Right lobe of liver (tissue), 6 donors: Measurements from ENCODE around the gene CASZ1. TPM values are rescaled to one million over a fixed set of nuclear protein-coding genes. Genes with fewer than 3 reads are reported as not detected.

Experiments
- ATAC-seq, 4 donors: fragments of 200-7000 bp; cut with Tn5 transposase; one replicate each; pipeline ENCODE4 v1.9.1; 2020; ENCODE audit warnings: mild to moderate bottlenecking in 4 of 4, moderate library complexity in 4 of 4
- DNase-seq, 3 donors: peaks; one replicate each; pipeline ENCODE4 v3.0.0-alpha.2; 2020
- H3K27ac ChIP-seq, 3 donors: fragments of 200-600 bp; one replicate each; pipeline ENCODE4 v1.8.0; 2022
- H3K27me3 ChIP-seq, 2 donors: fragments of 200-600 bp; one replicate each; pipeline ENCODE4 v1.8.0; 2022
- H3K36me3 ChIP-seq, 4 donors: fragments of 200-600 bp; sonication (generic) in 1 of 4; one replicate each; pipeline versions ENCODE4 v1.5.1 to v1.8.0; 2017 to 2022; ENCODE audit warnings: control low read depth in 1 of 4
- H3K4me1 ChIP-seq, 4 donors: fragments of 200-600 bp; sonication (generic) in 1 of 4; one replicate each; pipeline versions ENCODE4 v1.5.1 to v1.8.0; 2017 to 2022; ENCODE audit warnings: control low read depth in 1 of 4
- H3K4me3 ChIP-seq, 3 donors: fragments of 200-600 bp; one replicate each; pipeline ENCODE4 v1.8.0; 2022
- H3K9me3 ChIP-seq, 4 donors: fragments of 200-600 bp; sonication (generic) in 1 of 4; one replicate each; pipeline versions ENCODE4 v1.5.1 to v1.8.0; 2017 to 2022; ENCODE audit warnings: control low read depth in 1 of 4
- CTCF ChIP-seq, 4 donors: fragments of 200-600 bp in 3 of 4; fragments of 450-650 bp in 1 of 4; IDR thresholded peaks; one replicate each; pipeline versions ENCODE4 v1.5.1 to v1.8.0; 2016 to 2022; ENCODE audit warnings: antibody characterized with exemption in 4 of 4, mild to moderate bottlenecking in 2 of 4
- POLR2A ChIP-seq: fragments of 450-650 bp; IDR thresholded peaks from one replicate; pipeline ENCODE4 v1.6.1; 2017; ENCODE audit warnings: antibody characterized with exemption, mild to moderate bottlenecking
- WGBS: methylation state at CpG from one replicate; pipeline ENCODE4 v1.1.6; 2018; ENCODE audit warnings: low coverage, low lambda C conversion rate; ENCODE audit not compliant: insufficient coverage; ENCODE audit errors: missing lambda C conversion rate; 5-methylcytosine and 5-hydroxymethylcytosine counted together
- intact Hi-C, 2 donors: fragments of 100-400 bp; cut with DNase I; formaldehyde crosslinking; loops; one replicate each; pipeline versions ENCODE4 v1.11.2 to v1.14.1; 2022
- total RNA-seq, 6 experiments: library from RNA; depleted of rRNA in 2 of 6; stranded (reverse); fragments of >200 nt in 2 of 6; fragmentation: NEBNext Ultra II Directional in 3 of 6; extraction: Animal tissue kit (Norgen Biotek cat#: 25700) in 3 of 6; gene quantifications; one replicate each; pipeline versions ENCODE4 v1.1.0 to v1.2.4, GENCODE V29; 2016 to 2023
- donor health status: DM: no; HTN: yes; CAD: no.
- donor health status: DM: no; HTN: no; CAD: no.
- donor health status: DM: no; HTN: no; CAD: no.
- donor health status: DM: no; HTN: yes; CAD: no.
- donor health status: DM: no; HTN: yes; CAD: no.

The CASZ1 gene
- total RNA-seq, 6 experiments from 2014 or later: 3.1 to 10.1 (median 5.3) TPM

DNA sequence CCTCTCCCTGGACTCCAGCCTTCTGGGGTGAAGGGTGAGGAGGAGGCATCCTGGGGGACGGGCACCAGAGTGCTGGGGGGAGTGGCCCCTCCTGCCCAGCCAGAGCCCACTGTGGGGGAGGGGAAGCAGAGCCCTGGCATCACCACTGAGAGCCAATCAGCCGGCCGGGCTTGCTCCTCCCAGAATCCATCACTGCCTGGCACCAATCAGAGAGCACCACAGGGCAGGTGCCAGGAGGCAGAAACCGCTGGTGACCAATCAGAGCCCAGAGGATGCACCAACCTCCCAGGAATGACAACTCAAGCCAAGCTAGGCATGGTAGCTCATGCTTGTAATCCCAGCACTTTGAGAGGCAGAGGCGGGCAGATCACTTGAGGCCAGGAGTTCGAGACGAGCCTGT lies 27.9 kb downstream of the CASZ1 start:
- H3K27ac ChIP-seq: no peak overlapping the region
- intact Hi-C loops: no loop called here
- 100% methylated on average over 1 of the region's 7 CpGs for WGBS
- no peaks in the 10 kb centered on the region for H3K36me3 ChIP-seq
- DNase-seq: peak in 1 of 3 donors; percentile 30
- H3K27me3 ChIP-seq: no peaks in the 10 kb centered on the region
- no peak for ATAC-seq
- TF ChIP-seq CTCF (IDR thresholded peaks at IDR 0.05) (no peak), POLR2A (no peak)
- no peaks in the 10 kb centered on the region for H3K9me3 ChIP-seq
- H3K4me3 ChIP-seq: no peak overlapping the region
- H3K4me1 ChIP-seq: peaks cover 0 to 13% (median 3%) of the 10 kb centered on the region in 4 donors

DNA sequence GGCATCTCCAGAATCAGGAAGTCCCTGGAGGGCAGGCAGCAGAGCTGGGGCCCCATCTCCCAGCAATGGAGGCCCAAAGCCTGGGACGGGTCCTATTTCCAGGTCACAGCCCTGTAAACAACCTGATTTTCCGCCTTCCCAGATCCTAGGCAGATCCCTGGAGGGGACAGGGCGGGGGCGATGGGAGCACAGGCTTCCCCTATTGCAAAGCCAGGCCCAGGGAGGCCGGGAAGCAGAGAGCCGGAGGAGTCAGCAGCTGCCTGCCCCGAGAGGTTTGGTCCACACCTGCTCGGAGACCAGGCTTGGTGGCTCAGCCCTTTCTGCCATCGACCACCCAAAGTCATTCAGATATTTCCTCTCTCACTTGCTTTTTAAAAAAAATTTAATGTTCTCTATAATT lies 29.2 kb downstream of the CASZ1 start:
- H3K9me3 ChIP-seq: no peaks in the 10 kb centered on the region
- no peak overlapping the region for H3K27ac ChIP-seq
- intact Hi-C loops: no loop called here
- ATAC-seq (no peak), DNase-seq (no peak)
- no peak overlapping the region for H3K4me3 ChIP-seq
- WGBS: 67% methylated on average over 1 of the region's 9 CpGs
- peaks cover 0 to 13% (median 3%) of the 10 kb centered on the region in 4 donors for H3K4me1 ChIP-seq
- no peak for TF ChIP-seq CTCF (IDR thresholded peaks at IDR 0.05)
- no peak for TF ChIP-seq POLR2A
- no peaks in the 10 kb centered on the region for H3K27me3 ChIP-seq
- no peaks in the 10 kb centered on the region for H3K36me3 ChIP-seq

DNA sequence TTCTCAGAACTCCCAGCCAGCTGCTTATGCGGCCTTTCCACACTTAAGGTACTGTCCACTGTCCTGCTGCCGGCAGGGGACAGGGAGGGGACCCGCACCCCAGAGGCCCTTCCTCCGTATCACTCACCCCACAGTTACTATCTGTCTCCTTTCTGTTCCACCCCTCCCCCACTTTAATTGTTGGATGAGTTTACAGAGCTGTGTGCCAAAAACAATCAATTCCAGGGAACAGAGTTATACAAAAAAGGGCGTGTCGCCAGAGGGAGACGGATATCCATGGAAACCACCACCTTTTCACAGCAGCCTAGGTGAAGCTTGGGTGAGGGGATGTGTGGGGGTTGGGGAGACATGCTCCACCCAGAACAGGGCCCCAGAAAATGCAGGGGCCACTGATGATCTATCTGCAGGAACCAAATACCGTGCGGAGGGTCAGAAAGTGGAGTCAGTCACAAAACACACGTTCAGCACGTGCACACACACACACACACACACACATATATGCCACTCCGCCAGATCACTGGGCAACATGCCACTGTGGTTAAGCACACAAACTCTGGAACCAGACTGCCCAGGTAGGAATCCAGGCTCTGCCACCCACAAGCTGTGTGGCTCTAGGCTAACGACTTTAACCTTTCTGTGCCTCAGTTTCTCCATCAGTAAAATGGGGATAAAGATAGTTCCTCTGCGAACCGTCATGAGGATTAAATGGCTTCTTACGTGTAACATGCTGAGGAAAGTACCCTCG lies 30.5 kb downstream of the CASZ1 start:
- intact Hi-C loops: no loop called here
- Histone ChIP-seq H3K4me1 (peaks cover 0 to 18% (median 8%) of the 10 kb centered on the region in 4 donors), H3K4me3 (no peak overlapping the region), H3K9me3 (no peaks in the 10 kb centered on the region), H3K36me3 (no peaks in the 10 kb centered on the region), H3K27me3 (no peaks in the 10 kb centered on the region), H3K27ac (no peak overlapping the region)
- WGBS: 33% methylated on average over 13 of the region's 17 CpGs
- TF ChIP-seq CTCF (IDR thresholded peaks at IDR 0.05): no peak
- DNase-seq (peak; percentile 40 to 79 (median 69)), ATAC-seq (peak; percentile 60 to 80 (median 68))

- Histone ChIP-seq H3K36me3 (no peaks in the 10 kb centered on the region), H3K27ac (no peak overlapping the region), H3K9me3 (no peaks in the 10 kb centered on the region), H3K4me3 (no peak overlapping the region), H3K27me3 (no peaks in the 10 kb centered on the region), H3K4me1 (peaks cover 0 to 19% (median 8%) of the 10 kb centered on the region in 4 donors)
- ATAC-seq: peak; percentile 14 to 24 (median 18)
- DNase-seq: no peak
- 58% methylated on average over 14 of the region's 15 CpGs for WGBS
- TF ChIP-seq POLR2A: no peak
- TF ChIP-seq CTCF (IDR thresholded peaks at IDR 0.05): no peak
- intact Hi-C loops: no loop called here
Measured at GRCh38 chr1:10765304-10765703, 31.1 kb downstream of the CASZ1 start.
